Measurements from ENCODE around the gene TIMP4. TPM values are rescaled to one million over a fixed set of nuclear protein-coding genes. Genes with fewer than 3 reads are reported as not detected.

The TIMP4 gene
- total RNA-seq, 1 experiment from 2014 or later = not detected

Other genes starting within 250 kb of the TIMP4 start
- gene SYN2, start 154.5 kb downstream of the TIMP4 start, total RNA-seq (2021; ENCODE audit: unreplicated experiment) = 3.1 TPM
- gene PPARG, start 130.2 kb upstream of the TIMP4 start, total RNA-seq (2021; ENCODE audit: unreplicated experiment) = 88.1 TPM

Measured in Panc1 (cell line).